ENCODE results near the gene SZT2.
A peak's percentile ranks its signal among the peaks of the same experiment; 100 is the strongest.
"Not testable (repeated sequence)": the region's sequence is repeated elsewhere in the genome, so short reads cannot be mapped to it uniquely, and the experiment has no call there.

Gene SZT2

GRCh38 chr1:43455213-43455889 lies 65.7 kb downstream of the SZT2 start:
- Histone ChIP-seq H3K4me2 (ENCODE audit: low read length) (no peak overlapping the region), H3K36me3 (ENCODE audit: control insufficient read depth in 1 of 2, insufficient read depth in 2 of 2, low read length in 2 of 2) (peaks cover 18 to 19% of the 10 kb centered on the region in 2 experiments), H3K4ac (ENCODE audit: low read depth, low read length) (no peak overlapping the region), H3K27ac (ENCODE audit: low read depth, low read length) (no peak overlapping the region), H4K12ac (ENCODE audit: low read depth, low read length) (no peak overlapping the region), H3K9me3 (ENCODE audit: insufficient read depth, low read depth, low read length) (no peaks in the 10 kb centered on the region), H4K91ac (ENCODE audit: low read depth, low read length) (no peak overlapping the region), H3K79me1 (ENCODE audit: low read length) (peaks cover 9% of the 10 kb centered on the region), H3K9ac (ENCODE audit: low read length) (no peak overlapping the region), H3K79me2 (ENCODE audit: control insufficient read depth, insufficient read depth, low read length, poor library complexity) (peaks cover 4% of the 10 kb centered on the region), H4K8ac (ENCODE audit: low read depth, low read length) (no peak overlapping the region), H3K4me1 (ENCODE audit: control insufficient read depth in 1 of 2, insufficient read depth in 2 of 2, low read length in 2 of 2) (peaks cover 0 to 14% of the 10 kb centered on the region in 2 experiments), H2BK5ac (ENCODE audit: low read depth, low read length, poor library complexity) (no peak overlapping the region), H3K18ac (ENCODE audit: low read length) (no peak overlapping the region), H3K4me3 (ENCODE audit: low read depth, low read length) (no peak overlapping the region), H2AFZ (ENCODE audit: insufficient read depth, low read length, poor library complexity) (no peak overlapping the region), H2BK12ac (ENCODE audit: low read length) (no peak overlapping the region), H3K23ac (ENCODE audit: low read length) (no peak overlapping the region), H3K27me3 (ENCODE audit: insufficient read depth, low read length) (no peaks in the 10 kb centered on the region), H2BK120ac (ENCODE audit: insufficient read depth, low read length, poor library complexity) (no peak overlapping the region), H3K14ac (ENCODE audit: low read length) (no peak overlapping the region), H2AK5ac (ENCODE audit: low read length) (no peak overlapping the region)
- WGBS (ENCODE audit: extremely low coverage, insufficient coverage, insufficient read length), result no CpG with 5 or more reads among the region's 7 CpGs
- DNase-seq, result no peak

- not testable (repeated sequence) for H3K79me1 ChIP-seq (ENCODE audit: low read length); H3K23ac ChIP-seq (ENCODE audit: low read length); H3K4me1 ChIP-seq (ENCODE audit: control insufficient read depth in 1 of 2, insufficient read depth in 2 of 2, low read length in 2 of 2); H2AK5ac ChIP-seq (ENCODE audit: low read length); H2BK120ac ChIP-seq (ENCODE audit: insufficient read depth, low read length, poor library complexity); H3K14ac ChIP-seq (ENCODE audit: low read length); H4K91ac ChIP-seq (ENCODE audit: low read depth, low read length); H2BK5ac ChIP-seq (ENCODE audit: low read depth, low read length, poor library complexity); H3K9ac ChIP-seq (ENCODE audit: low read length); H3K18ac ChIP-seq (ENCODE audit: low read length); H2BK12ac ChIP-seq (ENCODE audit: low read length); H3K27ac ChIP-seq (ENCODE audit: low read depth, low read length); H3K27me3 ChIP-seq (ENCODE audit: insufficient read depth, low read length); H4K8ac ChIP-seq (ENCODE audit: low read depth, low read length); H3K4me2 ChIP-seq (ENCODE audit: low read length); H3K4me3 ChIP-seq (ENCODE audit: low read depth, low read length); H3K36me3 ChIP-seq (ENCODE audit: control insufficient read depth in 1 of 2, insufficient read depth in 2 of 2, low read length in 2 of 2); DNase-seq; H3K4ac ChIP-seq (ENCODE audit: low read depth, low read length); H4K12ac ChIP-seq (ENCODE audit: low read depth, low read length); H2AFZ ChIP-seq (ENCODE audit: insufficient read depth, low read length, poor library complexity); H3K79me2 ChIP-seq (ENCODE audit: control insufficient read depth, insufficient read depth, low read length, poor library complexity); H3K9me3 ChIP-seq (ENCODE audit: insufficient read depth, low read depth, low read length)
- WGBS (ENCODE audit: extremely low coverage, insufficient coverage, insufficient read length), result no CpG with 5 or more reads among the region's 3 CpGs
Measured at GRCh38 chr1:43458379-43458778, 68.7 kb downstream of the SZT2 start.

GRCh38 chr1:43460988-43461693 lies 71.4 kb downstream of the SZT2 start:
- no peak overlapping the region for H3K4ac ChIP-seq (ENCODE audit: low read depth, low read length)
- H3K4me2 ChIP-seq (ENCODE audit: low read length), result no peak overlapping the region
- no peak overlapping the region for H2AFZ ChIP-seq (ENCODE audit: insufficient read depth, low read length, poor library complexity)
- H3K36me3 ChIP-seq (ENCODE audit: control insufficient read depth in 1 of 2, insufficient read depth in 2 of 2, low read length in 2 of 2), result no peaks in the 10 kb centered on the region
- H3K27ac ChIP-seq (ENCODE audit: low read depth, low read length), result no peak overlapping the region
- DNase-seq, result peak; percentile 31 to 82
- no peaks in the 10 kb centered on the region for H3K4me1 ChIP-seq (ENCODE audit: control insufficient read depth in 1 of 2, insufficient read depth in 2 of 2, low read length in 2 of 2)
- H4K91ac ChIP-seq (ENCODE audit: low read depth, low read length), result no peak overlapping the region
- H3K79me1 ChIP-seq (ENCODE audit: low read length), result no peaks in the 10 kb centered on the region
- H3K4me3 ChIP-seq (ENCODE audit: low read depth, low read length), result no peak overlapping the region
- no peak overlapping the region for H3K9ac ChIP-seq (ENCODE audit: low read length)
- WGBS (ENCODE audit: extremely low coverage, insufficient coverage, insufficient read length), result no CpG with 5 or more reads among the region's 5 CpGs
- no peak overlapping the region for H2BK5ac ChIP-seq (ENCODE audit: low read depth, low read length, poor library complexity)
- no peaks in the 10 kb centered on the region for H3K79me2 ChIP-seq (ENCODE audit: control insufficient read depth, insufficient read depth, low read length, poor library complexity)
- H4K8ac ChIP-seq (ENCODE audit: low read depth, low read length), result no peak overlapping the region
- no peaks in the 10 kb centered on the region for H3K27me3 ChIP-seq (ENCODE audit: insufficient read depth, low read length)
- no peak overlapping the region for H3K18ac ChIP-seq (ENCODE audit: low read length)
- no peak overlapping the region for H3K23ac ChIP-seq (ENCODE audit: low read length)
- no peak overlapping the region for H2BK120ac ChIP-seq (ENCODE audit: insufficient read depth, low read length, poor library complexity)
- H2AK5ac ChIP-seq (ENCODE audit: low read length), result no peak overlapping the region
- H2BK12ac ChIP-seq (ENCODE audit: low read length), result no peak overlapping the region
- H3K14ac ChIP-seq (ENCODE audit: low read length), result no peak overlapping the region
- no peaks in the 10 kb centered on the region for H3K9me3 ChIP-seq (ENCODE audit: insufficient read depth, low read depth, low read length)
- no peak overlapping the region for H4K12ac ChIP-seq (ENCODE audit: low read depth, low read length)

- Histone ChIP-seq H4K91ac (ENCODE audit: low read depth, low read length) (no peak overlapping the region), H4K12ac (ENCODE audit: low read depth, low read length) (no peak overlapping the region), H3K27ac (ENCODE audit: low read depth, low read length) (no peak overlapping the region), H3K79me1 (ENCODE audit: low read length) (no peaks in the 10 kb centered on the region), H3K23ac (ENCODE audit: low read length) (no peak overlapping the region), H3K4me2 (ENCODE audit: low read length) (no peak overlapping the region), H3K4me1 (ENCODE audit: control insufficient read depth in 1 of 2, insufficient read depth in 2 of 2, low read length in 2 of 2) (no peaks in the 10 kb centered on the region), H2AK5ac (ENCODE audit: low read length) (no peak overlapping the region), H3K4me3 (ENCODE audit: low read depth, low read length) (no peak overlapping the region), H3K14ac (ENCODE audit: low read length) (no peak overlapping the region), H3K18ac (ENCODE audit: low read length) (no peak overlapping the region), H3K9me3 (ENCODE audit: insufficient read depth, low read depth, low read length) (no peaks in the 10 kb centered on the region), H2AFZ (ENCODE audit: insufficient read depth, low read length, poor library complexity) (no peak overlapping the region), H3K9ac (ENCODE audit: low read length) (no peak overlapping the region), H2BK12ac (ENCODE audit: low read length) (no peak overlapping the region), H4K8ac (ENCODE audit: low read depth, low read length) (no peak overlapping the region), H2BK120ac (ENCODE audit: insufficient read depth, low read length, poor library complexity) (no peak overlapping the region), H3K79me2 (ENCODE audit: control insufficient read depth, insufficient read depth, low read length, poor library complexity) (no peaks in the 10 kb centered on the region), H3K4ac (ENCODE audit: low read depth, low read length) (no peak overlapping the region), H3K27me3 (ENCODE audit: insufficient read depth, low read length) (no peaks in the 10 kb centered on the region), H2BK5ac (ENCODE audit: low read depth, low read length, poor library complexity) (no peak overlapping the region), H3K36me3 (ENCODE audit: control insufficient read depth in 1 of 2, insufficient read depth in 2 of 2, low read length in 2 of 2) (no peaks in the 10 kb centered on the region)
- no CpG with 5 or more reads among the region's 2 CpGs for WGBS (ENCODE audit: extremely low coverage, insufficient coverage, insufficient read length)
- DNase-seq, result no peak
Measured at GRCh38 chr1:43463479-43463878, 73.8 kb downstream of the SZT2 start.

Data from trophoblast cell (in vitro differentiated cells and primary cell).